HepG2 (cell line): ENCODE data around the gene GSPT1. TPM values are rescaled to one million over a fixed set of nuclear protein-coding genes. Genes with fewer than 3 reads are reported as not detected.

ENCODE experiments used
- ATAC-seq: fragments of 200-7000 bp; cut with Tn5 transposase; 3 replicates; pipeline ENCODE4 v1.9.1; 2020; ENCODE audit warnings: mild to moderate bottlenecking, moderate library complexity
- BruUV-seq: library from RNA; stranded (reverse); fragments of 400-500 nt; replicated peaks from 2 replicates; lab custom pipeline; 2021; lab: Mats Ljungman, UMichigan
- CTCF ChIA-PET: fragments of 300-600 bp; formaldehyde crosslinking; extraction: SDS; loops from one replicate; lab custom pipeline; 2021; ENCODE audit warnings: low total read pairs, inconsistent platforms, low intra/inter-chr PET ratio; lab: Yijun Ruan, JAX
- POLR2A ChIA-PET: fragments of 350-600 bp; sonication (Branson Sonifier 250); formaldehyde crosslinking; loops from one replicate; lab custom pipeline; 2020; ENCODE audit warnings: antibody characterized with exemption, inconsistent platforms; lab: Yijun Ruan, JAX
- DNase-seq: peaks from one replicate; pipeline ENCODE4 v3.0.0-alpha.2; 2015; ENCODE audit warnings: low spot score
- FAIRE-seq: peaks from 3 replicates; lab custom pipeline; 2011; peaks lifted over from hg19 to GRCh38; lab: Jason Lieb, UNC
- H2AFZ ChIP-seq: one replicate; pipeline ENCODE4 v1.6.1; 2011; ENCODE audit warnings: low read length, inconsistent platforms
- H3K27ac ChIP-seq: fragments of 300-600 bp; 3 replicates; pipeline ENCODE4 v1.8.0; 2011; ENCODE audit warnings: mixed run types, mild to moderate bottlenecking, mixed read lengths, low read length, inconsistent platforms; ENCODE audit not compliant: insufficient read depth; ENCODE audit errors: extremely low read length
- H3K27me3 ChIP-seq, 2 experiments: fragments of 200-600 bp in 1 of 2; 2 replicates in 1 of 2; 3 replicates in 1 of 2; pipeline versions ENCODE4 v1.6.0 to v1.8.0; 2011; ENCODE audit warnings: low read length in 2 of 2, mild to moderate bottlenecking in 2 of 2, moderate library complexity in 2 of 2, inconsistent platforms in 1 of 2; ENCODE audit not compliant: insufficient read depth in 2 of 2, control insufficient read depth in 1 of 2
- H3K36me3 ChIP-seq, 2 experiments: fragments of 200-600 bp in 1 of 2; replicated peaks in 1 of 2; 2 replicates in 1 of 2; 3 replicates in 1 of 2; pipeline versions ENCODE4 v1.5.1 to v1.8.0; 2011; ENCODE audit warnings: low read length in 2 of 2, inconsistent platforms in 1 of 2; ENCODE audit not compliant: insufficient read depth in 2 of 2, control insufficient read depth in 1 of 2
- H3K4me1 ChIP-seq: 2 replicates; pipeline ENCODE4 v1.5.1; 2012; ENCODE audit warnings: low read length, inconsistent platforms; ENCODE audit not compliant: insufficient read depth
- H3K4me2 ChIP-seq: 2 replicates; pipeline ENCODE4 v1.6.0; 2011; ENCODE audit warnings: low read depth, low read length, inconsistent platforms
- H3K4me3 ChIP-seq, 3 experiments: fragments of 200-600 bp in 1 of 3; sonication (generic), shearing (Covaris generic) in 1 of 3; replicated peaks in 1 of 3; 2 replicates each; pipeline ENCODE4 v1.5.1; 2011 to 2016; ENCODE audit warnings: low read length in 3 of 3, inconsistent platforms in 2 of 3, low read depth in 2 of 3, mild to moderate bottlenecking in 2 of 3, control low read depth in 1 of 3, mixed read lengths in 1 of 3; ENCODE audit not compliant: insufficient read depth in 1 of 3
- H3K79me2 ChIP-seq: one replicate; pipeline ENCODE4 v1.6.1; 2011; ENCODE audit warnings: low read length, inconsistent platforms; ENCODE audit not compliant: insufficient read depth
- H3K9ac ChIP-seq: 2 replicates; pipeline ENCODE4 v1.6.0; 2011; ENCODE audit warnings: mild to moderate bottlenecking, low read depth, low read length, inconsistent platforms; ENCODE audit not compliant: insufficient read depth
- H3K9me3 ChIP-seq: 2 replicates; pipeline ENCODE4 v1.5.1; 2012; ENCODE audit warnings: mild to moderate bottlenecking, low read length
- H4K20me1 ChIP-seq: 2 replicates; pipeline ENCODE4 v1.6.0; 2011; ENCODE audit warnings: inconsistent platforms, mild to moderate bottlenecking, low read length, moderate library complexity; ENCODE audit not compliant: insufficient read depth
- HNRNPLL ChIP-seq: fragments of 200-400 bp; formaldehyde crosslinking; IDR thresholded peaks from 2 replicates; pipeline ENCODE4 v1.6.1; 2017; ENCODE audit warnings: mild to moderate bottlenecking, low read depth, low read length; ENCODE audit not compliant: poor library complexity, severe bottlenecking
- KAT7 ChIP-seq: IDR thresholded peaks from 2 replicates; pipeline ENCODE4 v1.6.1; 2018; ENCODE audit warnings: borderline replicate concordance, missing compliant biosample characterization
- KIAA2018 ChIP-seq: sonication (generic); formaldehyde crosslinking; IDR thresholded peaks from 2 replicates; pipeline ENCODE4 v1.5.0; 2020; ENCODE audit warnings: mild to moderate bottlenecking, missing genetic modification reagents, borderline replicate concordance
- MBD4 ChIP-seq: IDR thresholded peaks from 2 replicates; pipeline ENCODE4 v1.6.1; 2012; ENCODE audit warnings: low read length, inconsistent platforms, borderline replicate concordance
- MTA3 ChIP-seq: sonication (generic); formaldehyde crosslinking; IDR thresholded peaks from 2 replicates; pipeline ENCODE4 v1.4.0; 2020; ENCODE audit warnings: missing genetic modification reagents
- NR2F1 ChIP-seq, 2 experiments: fragments of 450-650 bp in 1 of 2; formaldehyde crosslinking in 1 of 2; IDR thresholded peaks; 2 replicates each; pipeline versions ENCODE4 v1.5.0 to v1.6.1; 2016 to 2020; ENCODE audit warnings: mild to moderate bottlenecking in 1 of 2, missing compliant biosample characterization in 1 of 2, missing genetic modification reagents in 1 of 2, moderate library complexity in 1 of 2
- ONECUT2 ChIP-seq: sonication (generic); formaldehyde crosslinking; IDR thresholded peaks from 2 replicates; pipeline ENCODE4 v1.4.0; 2020; ENCODE audit warnings: missing genetic modification reagents
- PBX3 ChIP-seq: sonication (generic); formaldehyde crosslinking; IDR thresholded peaks from 2 replicates; pipeline ENCODE4 v1.8.1; 2023; ENCODE audit warnings: missing genetic modification reagents, inconsistent platforms, borderline replicate concordance
- POLR2A ChIP-seq, 2 experiments: IDR thresholded peaks; 2 replicates each; pipeline ENCODE4 v1.6.1; 2011; ENCODE audit warnings: low read depth in 2 of 2, low read length in 2 of 2, mild to moderate bottlenecking in 1 of 2, moderate library complexity in 1 of 2; ENCODE audit not compliant: insufficient read depth in 1 of 2
- SCMH1 ChIP-seq: sonication (generic); formaldehyde crosslinking; IDR thresholded peaks from 2 replicates; pipeline ENCODE4 v1.9.0; 2021; ENCODE audit warnings: missing genetic modification reagents, mild to moderate bottlenecking, borderline replicate concordance
- SMARCE1 ChIP-seq: fragments of 450-650 bp; IDR thresholded peaks from 2 replicates; pipeline ENCODE4 v1.6.1; 2017; ENCODE audit warnings: borderline replicate concordance
- ZKSCAN1 ChIP-seq: fragments of 150-350 bp; IDR thresholded peaks from 2 replicates; pipeline ENCODE4 v1.6.1; 2014; ENCODE audit warnings: low read length
- ZNF432 ChIP-seq: sonication (generic); formaldehyde crosslinking; IDR thresholded peaks from 2 replicates; pipeline ENCODE4 v1.5.0; 2020; ENCODE audit warnings: missing genetic modification reagents, mild to moderate bottlenecking, borderline replicate concordance
- WGBS: methylation state at CpG from one replicate; pipeline ENCODE4 v1.1.6; 2017; ENCODE audit warnings: low lambda C conversion rate; 5-methylcytosine and 5-hydroxymethylcytosine counted together
- in situ Hi-C: cut with HindIII; loops from 2 replicates; pipeline ENCODE4 v1.10.0; 2017; ENCODE audit warnings: low pct_unique_long_range_greater_than_20kb; ENCODE audit not compliant: extremely low pct_ligation_motif_present
- intact Hi-C: fragments of 100-400 bp; cut with micrococcal nuclease; formaldehyde crosslinking; loops from one replicate; pipeline ENCODE4 v1.10.0; 2022; ENCODE audit not compliant: unreplicated experiment
- polyA plus RNA-seq, 8 experiments: library from polyadenylated mRNA; depleted of rRNA in 3 of 8; stranded (reverse) in 7 of 8; unstranded in 1 of 8; fragments of >200 nt; fragmentation: Illumina TruSeq in 4 of 8; extraction: Trizol in 4 of 8; gene quantifications; 2 replicates each; pipeline versions ENCODE4 v1.2.1 to v1.2.3, GENCODE V29; 2011 to 2016; ENCODE audit warnings: low read depth in 4 of 8, missing spikeins in 1 of 8, mixed read lengths in 1 of 8; ENCODE audit not compliant: insufficient read depth in 1 of 8
- total RNA-seq, 5 experiments: library from RNA; depleted of rRNA; stranded (reverse); fragments of >200 nt; fragmentation: Illumina TruSeq; extraction: Trizol; gene quantifications; 2 replicates each; pipeline ENCODE4 v1.2.3, GENCODE V29; 2016; ENCODE audit warnings: low read depth in 1 of 5

The GSPT1 gene
- total and polyA plus RNA-seq, 2 of the 13 experiments (the other 11 are each of a cell fraction or from before 2014, with no cell fraction given): 120 to 316 TPM

- 82% methylated on average over 2 of the region's 2 CpGs for WGBS
- DNase-seq (no peak), ATAC-seq (no peak), FAIRE-seq (no peak)
- intact Hi-C loops: no loop called here
- no TSS peak for BruUV-seq
- peaks cover 66% of the 10 kb centered on the region for H3K4me1 ChIP-seq
- peak overlapping the region; percentile 2 for H3K27ac ChIP-seq
- no peak overlapping the region for H2AFZ ChIP-seq
- no peak overlapping the region for H3K4me3 ChIP-seq
- ChIA-PET CTCF (interaction anchor here (0.6 kb wide), 1 partner anchor 44 kb away, joined by 3 read pairs; no protein-coding TSS in a partner anchor), POLR2A (interaction anchor here (1.8 kb wide), 3 partner anchors 17 to 70 kb away, joined by 6 to 11 read pairs (median 7); partner anchors contain the start of gene RSL1D1)
- H4K20me1 ChIP-seq: peaks cover 31% of the 10 kb centered on the region
- H3K79me2 ChIP-seq: peaks cover 31% of the 10 kb centered on the region
- in situ Hi-C loops: no loop called here
- no peaks in the 10 kb centered on the region for H3K27me3 ChIP-seq
- H3K9me3 ChIP-seq: no peaks in the 10 kb centered on the region
- peaks cover 10 to 30% of the 10 kb centered on the region in 2 experiments for H3K36me3 ChIP-seq
- no peak overlapping the region for H3K4me2 ChIP-seq
- no peak overlapping the region for H3K9ac ChIP-seq
- no peak for TF ChIP-seq ONECUT2 (CRISPR knock-in tag)
- 0 out of 2 replicates have a peak, but pooled peaks have one; percentile 32 for TF ChIP-seq MBD4
- TF ChIP-seq POLR2A (IDR thresholded peaks at IDR 0.05; ENCODE audit: insufficient read depth in 1 of 2, low read depth in 2 of 2, low read length in 2 of 2): peak in 1 of 2 experiments; percentile 47; a peak in 2 of 4 replicates
- TF ChIP-seq KIAA2018 (CRISPR knock-in tag): no peak
- TF ChIP-seq PBX3 (CRISPR knock-in tag): no peak
- no peak for TF ChIP-seq MTA3 (CRISPR knock-in tag)
- no peak for TF ChIP-seq ZNF432
- TF ChIP-seq SCMH1 (CRISPR knock-in tag): no peak
- no peak for TF ChIP-seq HNRNPLL
- no peak for TF ChIP-seq ZKSCAN1
- TF ChIP-seq NR2F1 (CRISPR knock-in tag; IDR thresholded peaks at IDR 0.05): no peak
- TF ChIP-seq SMARCE1: no peak
- TF ChIP-seq KAT7 (CRISPR knock-in tag): no peak
Measured at GRCh38 chr16:11868412-11868980, 47.3 kb downstream of the GSPT1 start.
